ENCODE results near the gene MAP2. TPM values are rescaled to one million over a fixed set of nuclear protein-coding genes. Genes with fewer than 3 reads are reported as not detected.

The MAP2 gene
- total RNA-seq, 6 experiments from 2014 or later, result 1.0 to 2.0 (median 1.6) TPM

DNA sequence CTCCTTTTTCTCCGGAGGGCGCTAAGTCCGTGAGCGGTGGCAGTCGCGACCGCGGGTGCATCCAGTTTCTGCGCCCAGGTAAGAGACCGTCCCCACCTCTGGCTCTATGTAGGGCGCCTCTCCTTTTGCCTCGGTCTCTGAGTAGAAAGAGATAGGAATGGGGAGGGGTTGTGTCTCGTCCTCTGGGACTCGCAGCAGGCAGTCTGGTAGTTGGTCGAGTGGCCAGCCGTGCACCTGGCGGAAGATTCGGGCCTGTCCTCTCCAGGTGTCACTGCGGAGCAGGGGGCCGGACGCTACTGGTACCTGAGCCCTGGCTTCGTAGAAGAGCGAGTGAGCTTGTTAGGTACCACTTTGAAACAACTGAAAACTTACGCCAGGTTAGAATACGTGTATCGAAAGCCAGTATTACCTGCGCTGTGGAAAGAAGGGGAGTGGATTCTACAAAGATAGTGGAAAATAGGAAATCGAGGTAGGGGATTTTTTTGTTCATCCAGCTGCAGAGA lies 403 bp downstream of the MAP2 start:
- Mint-ChIP-seq H3K36me3 (ENCODE audit: low read depth) (no peaks in the 10 kb centered on the region), H3K27me3 (ENCODE audit: insufficient read depth) (peaks cover 3% of the 10 kb centered on the region; the same call in 1 of the 2 replicates), H3K27ac (no peak overlapping the region), H3K4me1 (ENCODE audit: low read depth) (peaks cover 28% of the 10 kb centered on the region), H3K9me3 (no peaks in the 10 kb centered on the region), H3K4me3 (peak overlapping the region; percentile 91)
- no peak for DNase-seq
- TF ChIP-seq, protein P1, sequence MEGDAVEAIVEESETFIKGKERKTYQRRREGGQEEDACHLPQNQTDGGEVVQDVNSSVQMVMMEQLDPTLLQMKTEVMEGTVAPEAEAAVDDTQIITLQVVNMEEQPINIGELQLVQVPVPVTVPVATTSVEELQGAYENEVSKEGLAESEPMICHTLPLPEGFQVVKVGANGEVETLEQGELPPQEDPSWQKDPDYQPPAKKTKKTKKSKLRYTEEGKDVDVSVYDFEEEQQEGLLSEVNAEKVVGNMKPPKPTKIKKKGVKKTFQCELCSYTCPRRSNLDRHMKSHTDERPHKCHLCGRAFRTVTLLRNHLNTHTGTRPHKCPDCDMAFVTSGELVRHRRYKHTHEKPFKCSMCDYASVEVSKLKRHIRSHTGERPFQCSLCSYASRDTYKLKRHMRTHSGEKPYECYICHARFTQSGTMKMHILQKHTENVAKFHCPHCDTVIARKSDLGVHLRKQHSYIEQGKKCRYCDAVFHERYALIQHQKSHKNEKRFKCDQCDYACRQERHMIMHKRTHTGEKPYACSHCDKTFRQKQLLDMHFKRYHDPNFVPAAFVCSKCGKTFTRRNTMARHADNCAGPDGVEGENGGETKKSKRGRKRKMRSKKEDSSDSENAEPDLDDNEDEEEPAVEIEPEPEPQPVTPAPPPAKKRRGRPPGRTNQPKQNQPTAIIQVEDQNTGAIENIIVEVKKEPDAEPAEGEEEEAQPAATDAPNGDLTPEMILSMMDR (IDR thresholded peaks at IDR 0.05), result no peak

DNA sequence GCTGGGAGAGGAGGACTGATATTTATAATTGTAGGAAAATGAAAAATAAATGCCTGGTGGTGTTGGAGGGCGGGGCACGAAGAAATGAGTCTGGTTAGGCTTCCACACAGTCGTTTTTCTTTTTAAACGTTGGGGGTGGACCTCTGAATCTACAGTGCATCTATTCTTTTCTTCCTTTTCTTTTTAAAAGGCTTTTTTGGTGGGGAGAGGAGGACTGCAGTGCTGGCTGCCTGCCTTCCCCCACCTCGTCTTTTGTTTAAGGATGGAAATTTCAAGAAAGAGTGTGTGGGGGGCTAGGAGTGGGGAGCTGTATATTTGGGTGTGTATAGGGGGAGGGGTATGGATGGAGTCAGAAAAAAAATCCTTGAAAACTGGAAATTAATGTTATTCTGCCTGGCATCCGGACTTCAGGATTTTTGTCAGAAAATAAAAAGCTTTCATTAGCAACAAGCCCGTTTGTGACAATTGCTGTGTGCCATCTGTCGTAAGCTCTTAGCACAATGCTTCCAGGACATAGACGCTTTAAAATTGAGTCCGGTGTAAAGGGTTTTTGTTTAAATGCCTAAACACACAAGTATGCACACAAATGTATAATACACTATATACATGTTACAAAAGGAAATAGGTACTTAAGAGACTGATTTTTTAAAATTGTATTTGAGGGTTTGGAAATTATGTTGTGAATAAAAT lies 1.1 kb downstream of the MAP2 start:
- H3K4me3 Mint-ChIP-seq, result peak overlapping the region; percentile 91
- H3K4me1 Mint-ChIP-seq (ENCODE audit: low read depth), result peaks cover 28% of the 10 kb centered on the region
- no peak overlapping the region for H3K27ac Mint-ChIP-seq
- H3K36me3 Mint-ChIP-seq (ENCODE audit: low read depth), result no peaks in the 10 kb centered on the region
- TF ChIP-seq, protein P1 (IDR thresholded peaks at IDR 0.05), result no peak
- peaks cover 3% of the 10 kb centered on the region; the same call in 1 of the 2 replicates for H3K27me3 Mint-ChIP-seq (ENCODE audit: insufficient read depth)
- no peak for DNase-seq
- H3K9me3 Mint-ChIP-seq, result no peaks in the 10 kb centered on the region

DNA sequence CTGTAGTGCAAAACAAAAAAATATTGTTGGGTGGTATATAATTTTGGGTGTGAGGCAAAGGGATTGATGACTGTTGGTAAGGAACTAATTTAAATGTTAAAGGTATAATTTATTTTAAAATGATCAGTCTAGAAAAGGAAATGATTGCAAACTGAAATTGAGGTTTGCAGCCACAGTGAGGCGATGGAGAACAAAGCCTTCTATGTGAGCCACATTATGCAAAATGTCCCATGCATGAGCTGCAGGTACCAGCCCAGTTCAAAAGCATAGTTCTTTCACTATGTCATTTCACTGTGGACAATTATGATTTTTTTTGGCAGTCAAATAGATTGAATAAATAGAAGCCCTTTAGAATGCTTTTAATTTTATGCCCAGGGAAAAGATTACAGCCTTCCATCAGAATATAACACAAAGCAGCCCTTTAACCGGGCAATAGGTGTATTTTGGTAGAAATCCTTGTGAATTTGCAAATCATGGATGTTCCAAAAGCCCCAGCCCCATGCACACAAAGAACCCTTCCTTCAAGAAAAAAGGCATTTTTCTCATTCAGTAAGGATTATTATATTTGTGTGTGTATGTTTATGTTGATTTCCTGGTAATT lies 1.7 kb downstream of the MAP2 start:
- TF ChIP-seq, protein P1 (IDR thresholded peaks at IDR 0.05), result peak; percentile 76
- DNase-seq, result peak; percentile 43
- no peak overlapping the region for H3K27ac Mint-ChIP-seq
- peak overlapping the region; percentile 91 for H3K4me3 Mint-ChIP-seq
- H3K36me3 Mint-ChIP-seq (ENCODE audit: low read depth), result no peaks in the 10 kb centered on the region
- peaks cover 3% of the 10 kb centered on the region; the same call in 1 of the 2 replicates for H3K27me3 Mint-ChIP-seq (ENCODE audit: insufficient read depth)
- H3K4me1 Mint-ChIP-seq (ENCODE audit: low read depth), result peaks cover 28% of the 10 kb centered on the region
- H3K9me3 Mint-ChIP-seq, result no peaks in the 10 kb centered on the region

DNA sequence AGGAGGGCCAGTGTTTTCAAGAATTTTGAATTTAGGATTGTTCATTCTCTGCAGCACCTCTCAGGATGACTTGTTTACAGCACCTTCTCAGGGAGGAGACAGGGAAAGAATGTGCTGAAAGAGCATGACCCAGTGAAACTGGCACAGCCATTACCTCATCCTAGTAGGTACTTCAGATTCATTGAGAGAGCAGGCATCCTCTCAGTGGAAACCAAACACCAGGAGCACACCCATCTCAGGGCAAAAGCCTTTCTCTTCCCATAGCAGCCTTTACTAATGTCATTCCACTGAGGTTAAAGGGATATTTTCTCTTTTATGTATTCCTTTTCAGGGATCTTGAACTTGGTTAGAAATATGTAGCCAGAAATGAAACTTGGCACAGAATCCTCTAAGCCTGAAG lies 2.6 kb downstream of the MAP2 start:
- no peak for DNase-seq
- Mint-ChIP-seq H3K4me1 (ENCODE audit: low read depth) (peaks cover 31% of the 10 kb centered on the region), H3K9me3 (no peaks in the 10 kb centered on the region), H3K36me3 (ENCODE audit: low read depth) (no peaks in the 10 kb centered on the region), H3K4me3 (no peak overlapping the region), H3K27me3 (ENCODE audit: insufficient read depth) (peaks cover 3% of the 10 kb centered on the region; the same call in 1 of the 2 replicates), H3K27ac (no peak overlapping the region)
- TF ChIP-seq, protein P1 (IDR thresholded peaks at IDR 0.05), result no peak

DNA sequence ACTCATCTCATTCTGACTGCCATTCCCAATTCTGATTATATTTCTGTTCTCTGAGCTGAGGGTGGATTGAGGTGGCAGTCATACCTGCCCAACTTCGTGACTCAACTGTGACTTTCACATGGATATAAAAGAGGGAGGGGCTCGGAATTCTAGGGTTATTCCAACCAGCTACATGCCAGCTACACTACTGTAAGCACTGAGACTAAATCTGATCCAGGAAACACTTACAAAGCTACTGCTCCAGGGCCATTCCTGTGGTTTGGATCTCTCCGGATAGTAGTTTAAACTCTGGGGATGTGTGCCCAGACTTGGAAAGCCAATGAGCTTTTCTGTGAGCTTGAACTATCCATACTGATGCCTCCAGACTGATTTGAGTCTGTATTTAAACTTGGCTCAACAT lies 7.9 kb downstream of the MAP2 start:
- Mint-ChIP-seq H3K36me3 (ENCODE audit: low read depth) (no peaks in the 10 kb centered on the region), H3K27me3 (ENCODE audit: insufficient read depth) (no peaks in the 10 kb centered on the region), H3K4me1 (ENCODE audit: low read depth) (peaks cover 20% of the 10 kb centered on the region), H3K9me3 (no peaks in the 10 kb centered on the region), H3K4me3 (no peak overlapping the region), H3K27ac (peak overlapping the region; percentile 68)
- peak; percentile 65 for DNase-seq
- TF ChIP-seq, protein P1 (IDR thresholded peaks at IDR 0.05), result no peak

Measured in HFFc6 (cell line).